ENCODE results near the gene DIS3L2.
"Not testable (repeated sequence)": the region's sequence is repeated elsewhere in the genome, so short reads cannot be mapped to it uniquely, and the experiment has no call there.

The DIS3L2 gene

GRCh38 chr2:232018181-232018580 is 56.7 kb downstream of the DIS3L2 start:
- DNase-seq = no peak

GRCh38 chr2:232022718-232023117 is 61.2 kb downstream of the DIS3L2 start:
- no peak for DNase-seq

GRCh38 chr2:232023426-232023825 is 61.9 kb downstream of the DIS3L2 start:
- DNase-seq = no peak

GRCh38 chr2:232024457-232024856 is 62.9 kb downstream of the DIS3L2 start:
- no peak for DNase-seq

- DNase-seq = no peak
Observed at GRCh38 chr2:232026910-232027309, 65.4 kb downstream of the DIS3L2 start.

- no peak for DNase-seq
Observed at GRCh38 chr2:232027530-232027929, 66.0 kb downstream of the DIS3L2 start.

GRCh38 chr2:232028071-232028470 is 66.6 kb downstream of the DIS3L2 start:
- no peak for DNase-seq

- no peak for DNase-seq
Observed at GRCh38 chr2:232028631-232029030, 67.1 kb downstream of the DIS3L2 start.

- DNase-seq = no peak
Observed at GRCh38 chr2:232029346-232029745, 67.8 kb downstream of the DIS3L2 start.

- no peak for DNase-seq
Observed at GRCh38 chr2:232030229-232030628, 68.7 kb downstream of the DIS3L2 start.

GRCh38 chr2:232035292-232035691 is 73.8 kb downstream of the DIS3L2 start:
- DNase-seq = not testable (repeated sequence)

GRCh38 chr2:232036876-232037275 is 75.4 kb downstream of the DIS3L2 start:
- DNase-seq = not testable (repeated sequence)

GRCh38 chr2:232038251-232038880 is 76.9 kb downstream of the DIS3L2 start:
- no peak for DNase-seq

- no peak for DNase-seq
Observed at GRCh38 chr2:232038881-232039485, 77.5 kb downstream of the DIS3L2 start.

GRCh38 chr2:232042911-232043574 is 81.5 kb downstream of the DIS3L2 start:
- DNase-seq = no peak

- no peak for DNase-seq
Observed at GRCh38 chr2:232043966-232044365, 82.5 kb downstream of the DIS3L2 start.

- DNase-seq = no peak
Observed at GRCh38 chr2:232049350-232049749, 87.8 kb downstream of the DIS3L2 start.

- no peak for DNase-seq
Observed at GRCh38 chr2:232052591-232052990, 91.1 kb downstream of the DIS3L2 start.

- DNase-seq = no peak
Observed at GRCh38 chr2:232053777-232054176, 92.3 kb downstream of the DIS3L2 start.

GRCh38 chr2:232058063-232058877 is 96.8 kb downstream of the DIS3L2 start:
- no peak for DNase-seq

- no peak for DNase-seq
Observed at GRCh38 chr2:232058931-232059330, 97.4 kb downstream of the DIS3L2 start.

- DNase-seq = no peak
Observed at GRCh38 chr2:232061265-232061664, 99.8 kb downstream of the DIS3L2 start.

- no peak for DNase-seq
Observed at GRCh38 chr2:232073026-232073425, 111.5 kb downstream of the DIS3L2 start.

GRCh38 chr2:232073699-232074098 is 112.2 kb downstream of the DIS3L2 start:
- DNase-seq = no peak

Data from stimulated activated naive CD4-positive, alpha-beta T cell (primary cell).